ENCODE measurements around the gene PPFIBP2. TPM values are rescaled to one million over a fixed set of nuclear protein-coding genes. Genes with fewer than 3 reads are reported as not detected.

Gene PPFIBP2
- total RNA-seq, 1 experiment from 2014 or later: 5.7 TPM

GRCh38 chr11:7572001-7572712 is 58.4 kb downstream of the PPFIBP2 start:
- H3K9me3 ChIP-seq (ENCODE audit: control insufficient read depth in 1 of 2, insufficient read depth in 1 of 2, low read depth in 1 of 2, low read length in 2 of 2): no peaks in the 10 kb centered on the region
- ChIA-PET RAD21 (ENCODE audit: low non-redundant PET in 1 of 2, low total read pairs in 2 of 2, uncharacterized antibody in 2 of 2, unreplicated experiment in 2 of 2) (interaction anchor here (0.6 to 2.0 kb wide), 6 partner anchors 35 to 94 kb away, joined by 3 to 16 read pairs (median 8); no protein-coding TSS in a partner anchor), POLR2A (no interaction called here), CTCF (interaction anchor here (0.6 to 3.4 kb wide), 14 partner anchors 12 to 474 kb away, joined by 3 to 52 read pairs (median 4); partner anchors contain the start of gene PPFIBP2)
- H3K36me3 ChIP-seq (ENCODE audit: control insufficient read depth in 1 of 2, insufficient read depth in 2 of 2, low read length in 2 of 2): no peaks in the 10 kb centered on the region
- H3K27ac ChIP-seq (ENCODE audit: low read depth, low read length): no peak overlapping the region
- no peaks in the 10 kb centered on the region for H3K79me2 ChIP-seq (ENCODE audit: insufficient read depth, low read length)
- no peaks in the 10 kb centered on the region for H4K20me1 ChIP-seq (ENCODE audit: insufficient read depth)
- DNase-seq (ENCODE audit: low read depth, low spot score) (no peak), ATAC-seq (peak; percentile 51)
- H3K4me2 ChIP-seq (ENCODE audit: low read length): no peak overlapping the region
- H3K27me3 ChIP-seq (ENCODE audit: insufficient read depth, low read length): no peaks in the 10 kb centered on the region
- peaks cover 16 to 25% of the 10 kb centered on the region in 2 experiments for H3K4me1 ChIP-seq (ENCODE audit: control insufficient read depth in 1 of 2, insufficient read depth in 2 of 2, low read length in 2 of 2)
- intact Hi-C loops (cut with micrococcal nuclease): no loop called here
- TF ChIP-seq ELF1 (IDR thresholded peaks at IDR 0.05; ENCODE audit: borderline replicate concordance, low read depth) (no peak), EZH2 (IDR thresholded peaks at IDR 0.05) (no peak), CBX3 (IDR thresholded peaks at IDR 0.05; ENCODE audit: low read depth) (no peak), RAD21 (IDR thresholded peaks at IDR 0.05; ENCODE audit: low read depth) (no peak), EZH2phosphoT487 (IDR thresholded peaks at IDR 0.05; ENCODE audit: borderline replicate concordance) (no peak), SIN3A (IDR thresholded peaks at IDR 0.05; ENCODE audit: low read depth) (no peak), REST (IDR thresholded peaks at IDR 0.05; ENCODE audit: low read depth) (no peak), CTCF (IDR thresholded peaks at IDR 0.05 in 2 of 3, conservative IDR thresholded peaks at IDR 0.05 in 1 of 3; ENCODE audit: borderline replicate concordance in 1 of 3, insufficient read depth in 1 of 3, low read depth in 2 of 3, low read length in 2 of 3) (no peak; a peak in 1 of 6 replicates), JUND (IDR thresholded peaks at IDR 0.05) (no peak), CEBPB (IDR thresholded peaks at IDR 0.05; ENCODE audit: low read depth) (no peak), TCF7L2 (IDR thresholded peaks at IDR 0.05; ENCODE audit: borderline replicate concordance, extremely low read depth, insufficient read depth, insufficient read length) (no peak), YY1 (IDR thresholded peaks at IDR 0.05; ENCODE audit: extremely low read depth, insufficient replicate concordance, low read depth, low read length) (no peak)
- no peak overlapping the region for H3K9ac ChIP-seq (ENCODE audit: low read length)
- BruUV-seq (replicated peaks): no TSS peak
- H3K4me3 ChIP-seq (replicated peaks in 1 of 2; ENCODE audit: low read depth in 1 of 2, low read length in 2 of 2): no peak overlapping the region
- H3K9me2 ChIP-seq (ENCODE audit: insufficient read depth): no peaks in the 10 kb centered on the region
- H2AFZ ChIP-seq (ENCODE audit: low read depth, low read length, poor library complexity, severe bottlenecking): no peak overlapping the region

All from HCT116 (cell line).